SK-N-SH (cell line): ENCODE results near the gene LIME1. TPM values are rescaled to one million over a fixed set of nuclear protein-coding genes. Genes with fewer than 3 reads are reported as not detected.

Experiments used
- CTCF ChIA-PET: fragments of 300-600, 350-600 bp; formaldehyde crosslinking; extraction: SDS; loops from one replicate; lab custom pipeline; 2021; lab: Yijun Ruan, JAX
- POLR2A ChIA-PET: fragments of 350-600 bp; sonication (Branson Sonifier 250); formaldehyde crosslinking; extraction: SDS; loops from one replicate; lab custom pipeline; 2020; ENCODE audit warnings: antibody characterized with exemption, inconsistent platforms; lab: Yijun Ruan, JAX
- DNase-seq: peaks from one replicate; pipeline ENCODE4 v3.0.0; 2012
- H2AFZ ChIP-seq: fragments of 200-600 bp; sonication (generic); 2 replicates; pipeline ENCODE4 v1.8.1; 2016; ENCODE audit warnings: antibody characterized with exemption, mild to moderate bottlenecking, low read depth
- H3F3A ChIP-seq: fragments of 200-600 bp; sonication (generic); replicated peaks from 2 replicates; pipeline ENCODE3; 2016; ENCODE audit warnings: antibody characterized with exemption, mild to moderate bottlenecking; ENCODE audit not compliant: insufficient read depth
- H3K27ac ChIP-seq, 2 experiments: fragments of 200-500 bp in 1 of 2; fragments of 200-600 bp in 1 of 2; sonication (Bioruptor generic) in 1 of 2; sonication (generic), shearing (Covaris generic) in 1 of 2; 2 replicates each; pipeline versions ENCODE4 v1.5.1 to v1.6.1; 2014 to 2016; ENCODE audit warnings: low read depth in 2 of 2, inconsistent platforms in 1 of 2, low read length in 1 of 2, mild to moderate bottlenecking in 1 of 2, mixed read lengths in 1 of 2
- H3K27me3 ChIP-seq: fragments of 200-600 bp; sonication (generic), shearing (Covaris generic); 2 replicates; pipeline ENCODE4 v1.6.1; 2016; ENCODE audit warnings: mixed run types; ENCODE audit not compliant: insufficient read depth
- H3K36me3 ChIP-seq, 2 experiments: fragments of 200-500 bp in 1 of 2; fragments of 200-600 bp in 1 of 2; sonication (Bioruptor generic) in 1 of 2; sonication (generic) in 1 of 2; replicated peaks in 1 of 2; 2 replicates each; pipeline versions ENCODE3 to v1.5.1; 2014 to 2016; ENCODE audit warnings: low read length in 1 of 2, mild to moderate bottlenecking in 1 of 2; ENCODE audit not compliant: insufficient read depth in 2 of 2, control insufficient read depth in 1 of 2
- H3K4me1 ChIP-seq, 2 experiments: fragments of 200-500 bp in 1 of 2; fragments of 200-600 bp in 1 of 2; sonication (Bioruptor generic) in 1 of 2; sonication (generic), shearing (Covaris generic) in 1 of 2; 2 replicates each; pipeline versions ENCODE4 v1.5.1 to v1.6.1; 2014 to 2016; ENCODE audit warnings: low read depth in 1 of 2, low read length in 1 of 2, mixed run types in 1 of 2; ENCODE audit not compliant: insufficient read depth in 2 of 2, control insufficient read depth in 1 of 2
- H3K4me2 ChIP-seq: fragments of 200-600 bp; sonication (generic), shearing (Covaris generic); 2 replicates; pipeline ENCODE4 v1.6.1; 2017; ENCODE audit warnings: mixed run types
- H3K4me3 ChIP-seq, 2 experiments: fragments of 200-500 bp in 1 of 2; fragments of 200-600 bp in 1 of 2; sonication (Bioruptor generic) in 1 of 2; sonication (generic), shearing (Covaris generic) in 1 of 2; 2 replicates each; pipeline versions ENCODE4 v1.5.1 to v1.8.1; 2014 to 2016; ENCODE audit warnings: low read depth in 2 of 2, inconsistent platforms in 1 of 2, low read length in 1 of 2, mild to moderate bottlenecking in 1 of 2, mixed read lengths in 1 of 2, moderate library complexity in 1 of 2
- H3K79me2 ChIP-seq: fragments of 200-600 bp; sonication (generic); 2 replicates; pipeline ENCODE4 v1.8.1; 2017; ENCODE audit warnings: mild to moderate bottlenecking; ENCODE audit not compliant: insufficient read depth
- H3K9ac ChIP-seq: fragments of 200-600 bp; sonication (generic); 2 replicates; pipeline ENCODE4 v1.6.1; 2017; ENCODE audit warnings: mixed run types
- H3K9me2 ChIP-seq: fragments of 200-600 bp; sonication (generic); 2 replicates; pipeline ENCODE4 v1.6.1; 2017; ENCODE audit warnings: mixed run types
- H3K9me3 ChIP-seq: fragments of 200-600 bp; sonication (generic); 2 replicates; pipeline ENCODE4 v1.6.1; 2017; ENCODE audit warnings: mixed run types, mild to moderate bottlenecking, moderate library complexity
- H4K20me1 ChIP-seq: fragments of 200-600 bp; sonication (generic); 2 replicates; pipeline ENCODE4 v1.6.1; 2017; ENCODE audit warnings: mild to moderate bottlenecking, mixed run types; ENCODE audit not compliant: insufficient read depth
- CHD2 ChIP-seq: fragments of 150-350 bp; IDR thresholded peaks from 2 replicates; pipeline ENCODE4 v1.6.1; 2018; ENCODE audit warnings: low read length; ENCODE audit not compliant: partially characterized antibody
- EP300 ChIP-seq, 2 experiments: IDR thresholded peaks; 2 replicates each; pipeline versions ENCODE4 v1.4.0 to v1.6.1; 2012; ENCODE audit warnings: borderline replicate concordance in 1 of 2, low read depth in 1 of 2, low read length in 1 of 2
- EZH2phosphoT487 ChIP-seq: fragments of 200-600 bp; sonication (generic); IDR thresholded peaks from 2 replicates; pipeline ENCODE4 v1.6.1; 2017; ENCODE audit warnings: low read depth, mixed run types, mild to moderate bottlenecking, antibody characterized with exemption, moderate library complexity, borderline replicate concordance
- FOSL2 ChIP-seq: IDR thresholded peaks from 2 replicates; pipeline ENCODE4 v1.4.0; 2012; ENCODE audit warnings: low read depth, mild to moderate bottlenecking, moderate library complexity, borderline replicate concordance
- FOXM1 ChIP-seq: IDR thresholded peaks from 2 replicates; pipeline ENCODE4 v1.4.0; 2012; ENCODE audit warnings: low read depth, mild to moderate bottlenecking
- IRF3 ChIP-seq: fragments of 150-350 bp; IDR thresholded peaks from 2 replicates; pipeline ENCODE4 v1.6.1; 2016; ENCODE audit warnings: mild to moderate bottlenecking, low read depth, low read length
- MAX ChIP-seq: IDR thresholded peaks from 2 replicates; pipeline ENCODE4 v1.4.0; 2012; ENCODE audit warnings: low read depth
- MEF2A ChIP-seq: IDR thresholded peaks from 2 replicates; pipeline ENCODE4 v1.4.0; 2012; ENCODE audit warnings: low read depth, borderline replicate concordance
- MXI1 ChIP-seq: IDR thresholded peaks from 2 replicates; pipeline ENCODE4 v1.6.1; 2012; ENCODE audit warnings: mild to moderate bottlenecking, low read depth, low read length, improper control_type of control experiment
- NFIC ChIP-seq: IDR thresholded peaks from 2 replicates; pipeline ENCODE4 v1.4.0; 2012; ENCODE audit warnings: borderline replicate concordance
- POLR2AphosphoS5 ChIP-seq: IDR thresholded peaks from 2 replicates; pipeline ENCODE4 v1.6.1; 2012; ENCODE audit warnings: low read depth, low read length
- RCOR1 ChIP-seq: fragments of 150-350 bp; IDR thresholded peaks from 2 replicates; pipeline ENCODE4 v1.6.1; 2017; ENCODE audit warnings: antibody characterized with exemption, low read length
- REST ChIP-seq: IDR thresholded peaks from 2 replicates; pipeline ENCODE4 v1.6.1; 2012; ENCODE audit warnings: mild to moderate bottlenecking, low read depth, low read length, moderate library complexity
- SIN3A ChIP-seq: IDR thresholded peaks from 2 replicates; pipeline ENCODE4 v1.6.1; 2012; ENCODE audit warnings: low read depth, mild to moderate bottlenecking, low read length, moderate library complexity, borderline replicate concordance
- TAF1 ChIP-seq: IDR thresholded peaks from 2 replicates; pipeline ENCODE4 v1.6.1; 2012; ENCODE audit warnings: low read depth, mild to moderate bottlenecking, low read length, moderate library complexity, borderline replicate concordance
- TCF12 ChIP-seq: IDR thresholded peaks from 2 replicates; pipeline ENCODE4 v1.4.0; 2012
- YY1 ChIP-seq: IDR thresholded peaks from 2 replicates; pipeline ENCODE4 v1.4.0; 2012; ENCODE audit warnings: low read depth, mild to moderate bottlenecking
- ZBTB33 ChIP-seq: IDR thresholded peaks from 2 replicates; pipeline ENCODE4 v1.4.0; 2012; ENCODE audit warnings: low read depth, borderline replicate concordance
- WGBS: methylation state at CpG from one replicate; pipeline ENCODE4 v1.1.6; 2017; ENCODE audit warnings: low lambda C conversion rate; 5-methylcytosine and 5-hydroxymethylcytosine counted together
- polyA plus RNA-seq, 3 experiments: library from polyadenylated mRNA; depleted of rRNA; stranded (reverse); fragments of >200 nt; gene quantifications; 2 replicates each; pipeline ENCODE4 v1.2.3, GENCODE V29; 2012

LIME1 gene
- polyA plus RNA-seq, 1 of the 3 experiments (the other 2 are of a cell fraction): 10.9 TPM

- TF ChIP-seq TAF1 (no peak), MEF2A (no peak), RCOR1 (no peak), TCF12 (no peak)
- TF ChIP-seq, all 33 proteins: peak for 0
Observed at GRCh38 chr20:63772781-63773518, 36.5 kb downstream of the LIME1 start (continued).

- POLR2A ChIA-PET: no interaction called here
Observed at GRCh38 chr20:63773571-63774241, 37.2 kb downstream of the LIME1 start.

More at GRCh38 chr20:63773571-63774241, 37.2 kb downstream of the LIME1 start:
- Histone ChIP-seq H3K4me1 (peaks cover 0 to 5% of the 10 kb centered on the region in 2 experiments; a peak in 1 of 4 replicates), H3K36me3 (no peaks in the 10 kb centered on the region), H3K9ac (no peak overlapping the region), H3K9me2 (no peaks in the 10 kb centered on the region), H3K9me3 (no peaks in the 10 kb centered on the region), H3K4me2 (no peak overlapping the region), H3K27me3 (no peaks in the 10 kb centered on the region), H2AFZ (no peak overlapping the region), H3K4me3 (no peak overlapping the region), H3F3A (no peaks in the 10 kb centered on the region), H4K20me1 (no peaks in the 10 kb centered on the region), H3K27ac (no peak overlapping the region), H3K79me2 (no peaks in the 10 kb centered on the region)
- no peak for DNase-seq
- CTCF ChIA-PET: interaction anchor here (0.7 to 7.5 kb wide), 9 partner anchors 11 to 235 kb away, joined by 4 to 103 read pairs (median 24); partner anchors contain the start of genes ABHD16B, PTK6 and TPD52L2
- WGBS: 94% methylated on average over 31 of the region's 33 CpGs
- no peak for TF ChIP-seq POLR2AphosphoS5
- no peak for TF ChIP-seq FOSL2
- TF ChIP-seq EP300 (IDR thresholded peaks at IDR 0.05; ENCODE audit: borderline replicate concordance in 1 of 2, low read depth in 1 of 2, low read length in 1 of 2): no peak
- TF ChIP-seq FOXM1: no peak
- no peak for TF ChIP-seq SIN3A
- TF ChIP-seq IRF3: no peak
- no peak for TF ChIP-seq MEF2A
- TF ChIP-seq CHD2: no peak
- TF ChIP-seq YY1: no peak
- TF ChIP-seq NFIC: no peak
- TF ChIP-seq ZBTB33: no peak
- no peak for TF ChIP-seq REST
- TF ChIP-seq TCF12: no peak
- no peak for TF ChIP-seq MAX
- no peak for TF ChIP-seq EZH2phosphoT487
- TF ChIP-seq MXI1: no peak
- TF ChIP-seq, all 33 proteins: peak for 0
